ENCODE data around the gene RAB1B. TPM values are rescaled to one million over a fixed set of nuclear protein-coding genes. Genes with fewer than 3 reads are reported as not detected.
A peak's percentile ranks its signal among the peaks of the same experiment; 100 is the strongest.

Gene RAB1B
- total and polyA plus RNA-seq, 10 of the 15 experiments (the other 5 are each of a cell fraction or from before 2014, with no cell fraction given) = 10.4 to 193 (median 96.9) TPM

- no peak for TF ChIP-seq IRF4 (IDR thresholded peaks at IDR 0.05; ENCODE audit: low read depth, low read length)
- no peak for TF ChIP-seq NRF1 (conservative IDR thresholded peaks at IDR 0.05; ENCODE audit: low read depth, low read length)
- 0 out of 3 replicates have a peak, but pooled peaks have one; percentile 25 for TF ChIP-seq POU2F2 (IDR thresholded peaks at IDR 0.05; ENCODE audit: borderline replicate concordance, low read depth, low read length)
- 0 out of 2 replicates have a peak, but pooled peaks have one; percentile 37 for TF ChIP-seq GATAD2B (conservative IDR thresholded peaks at IDR 0.05; ENCODE audit: low read depth)
- TF ChIP-seq MXI1 (IDR thresholded peaks at IDR 0.05; ENCODE audit: low read depth, low read length) = peak; percentile 100
- peak; percentile 85 for TF ChIP-seq ZBTB40 (IDR thresholded peaks at IDR 0.05; ENCODE audit: borderline replicate concordance)
- TF ChIP-seq NBN (IDR thresholded peaks at IDR 0.05) = 0 out of 2 replicates have a peak, but pooled peaks have one; percentile 30
- peak; percentile 70 for TF ChIP-seq CHD2 (IDR thresholded peaks at IDR 0.05; ENCODE audit: borderline replicate concordance, low read depth, low read length)
- TF ChIP-seq RBBP5 (conservative IDR thresholded peaks at IDR 0.05) = no peak
- no peak for TF ChIP-seq JUND (IDR thresholded peaks at IDR 0.05; ENCODE audit: low read depth, low read length)
- TF ChIP-seq HSF1 (IDR thresholded peaks at IDR 0.05; ENCODE audit: low read depth, low read length) = peak; percentile 11; the same call in 1 of the 2 replicates
- no peak for TF ChIP-seq TARDBP (IDR thresholded peaks at IDR 0.05; ENCODE audit: borderline replicate concordance)
- TF ChIP-seq CREM (IDR thresholded peaks at IDR 0.05; ENCODE audit: low read depth) = no peak
- TF ChIP-seq SMC3 (IDR thresholded peaks at IDR 0.05; ENCODE audit: borderline replicate concordance, low read length) = peak; percentile 85
- TF ChIP-seq NR2F1 (conservative IDR thresholded peaks at IDR 0.05) = peak; percentile 53; the same call in 1 of the 2 replicates
- TF ChIP-seq IRF5 (IDR thresholded peaks at IDR 0.05; ENCODE audit: borderline replicate concordance) = no peak
- no peak for TF ChIP-seq STAT3 (IDR thresholded peaks at IDR 0.05; ENCODE audit: low read depth, low read length)
- TF ChIP-seq MYC (IDR thresholded peaks at IDR 0.05; ENCODE audit: insufficient read depth, insufficient read length, insufficient replicate concordance, low read length, severe bottlenecking) = no peak
- TF ChIP-seq FOS (IDR thresholded peaks at IDR 0.05; ENCODE audit: borderline replicate concordance, extremely low read depth, insufficient read length) = no peak
- TF ChIP-seq NKRF (conservative IDR thresholded peaks at IDR 0.05) = peak; percentile 76; the same call in 1 of the 2 replicates
- peak; percentile 84 for TF ChIP-seq RELA (IDR thresholded peaks at IDR 0.05; ENCODE audit: borderline replicate concordance, partially characterized antibody)
These were observed 14.3 kb downstream of the RAB1B start (continued) for GRCh38 chr11:66282468-66283455.
